Measurements from ENCODE around the gene MPG. TPM values are rescaled to one million over a fixed set of nuclear protein-coding genes. Genes with fewer than 3 reads are reported as not detected.

Gene MPG
- total and polyA plus RNA-seq, 4 donors = 25.4 to 84.1 (median 37.5) TPM

DNA sequence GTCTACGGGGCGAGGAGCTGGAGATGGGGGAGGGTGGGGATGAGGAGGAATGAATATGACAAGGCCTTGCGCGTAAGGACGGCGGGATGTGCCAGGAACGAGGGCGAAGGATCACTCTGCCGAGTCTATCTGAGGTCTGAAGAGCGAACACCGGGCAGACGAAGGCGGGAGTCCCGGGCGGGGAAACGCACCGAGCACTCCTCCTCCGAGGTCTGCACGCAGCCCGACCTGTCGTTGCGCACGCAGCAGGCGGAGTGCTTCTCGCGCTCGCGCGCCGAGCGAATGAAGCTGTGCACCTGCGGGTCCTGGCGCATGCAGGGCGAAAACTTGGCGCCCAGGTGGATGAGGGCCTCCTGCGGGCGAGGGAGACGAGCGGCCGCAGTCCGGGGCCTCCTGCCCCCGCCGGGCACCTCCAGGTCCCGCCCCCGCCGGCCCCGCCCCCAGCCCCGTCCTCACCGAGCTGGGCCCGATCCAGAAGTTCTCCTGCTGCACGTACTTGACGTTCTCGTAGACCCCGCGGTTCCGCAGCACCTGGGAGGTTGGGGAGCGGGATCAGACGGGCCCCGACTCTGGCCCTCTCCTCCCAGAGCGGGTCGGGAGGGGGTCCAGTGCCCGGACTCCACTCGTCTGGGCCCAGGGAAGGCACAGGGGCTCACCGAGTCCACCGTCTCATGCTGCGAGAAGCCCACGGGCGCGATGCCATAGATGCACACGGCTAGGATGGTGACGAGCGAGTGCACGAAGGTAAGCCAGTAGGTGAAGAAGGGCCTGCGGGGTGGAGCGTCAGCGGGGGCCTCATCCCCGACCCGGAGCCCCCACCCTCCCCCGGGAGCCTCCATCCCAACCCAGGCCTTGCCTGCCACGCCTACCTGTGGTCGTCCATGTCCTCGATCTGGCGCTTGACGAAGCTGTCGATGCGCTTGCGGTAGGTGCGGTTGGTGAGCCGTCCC lies 16.8 kb upstream of the MPG start:
- no peaks in the 10 kb centered on the region for H3K9me3 ChIP-seq (ENCODE audit: control insufficient read depth in 4 of 4, low read length in 3 of 4)
- no peaks in the 10 kb centered on the region for H3K27me3 ChIP-seq (ENCODE audit: control insufficient read depth in 4 of 4, insufficient read depth in 4 of 4, low read length in 3 of 4)
- H3K27ac ChIP-seq (ENCODE audit: low read depth in 1 of 2, low read length in 2 of 2) = no peak overlapping the region
- H3K4me1 ChIP-seq (ENCODE audit: control insufficient read depth in 4 of 4, insufficient read depth in 4 of 4, low read length in 3 of 4) = peaks cover 2 to 15% (median 5%) of the 10 kb centered on the region in 4 donors
- no peak for DNase-seq (ENCODE audit: low spot score)
- H3K4me3 ChIP-seq (ENCODE audit: low read depth in 1 of 3, low read length in 3 of 3) = no peak overlapping the region
- no peak overlapping the region for H3K9ac ChIP-seq (ENCODE audit: low read depth in 1 of 2, low read length in 2 of 2)
- WGBS = 90% methylated on average over 89 of the region's 89 CpGs
- peaks cover 2 to 29% (median 4%) of the 10 kb centered on the region in 4 donors for H3K36me3 ChIP-seq (ENCODE audit: control insufficient read depth in 4 of 4, insufficient read depth in 3 of 4, low read depth in 1 of 4, low read length in 3 of 4)
- TF ChIP-seq NR2F2 (IDR thresholded peaks at IDR 0.05) = no peak

DNA sequence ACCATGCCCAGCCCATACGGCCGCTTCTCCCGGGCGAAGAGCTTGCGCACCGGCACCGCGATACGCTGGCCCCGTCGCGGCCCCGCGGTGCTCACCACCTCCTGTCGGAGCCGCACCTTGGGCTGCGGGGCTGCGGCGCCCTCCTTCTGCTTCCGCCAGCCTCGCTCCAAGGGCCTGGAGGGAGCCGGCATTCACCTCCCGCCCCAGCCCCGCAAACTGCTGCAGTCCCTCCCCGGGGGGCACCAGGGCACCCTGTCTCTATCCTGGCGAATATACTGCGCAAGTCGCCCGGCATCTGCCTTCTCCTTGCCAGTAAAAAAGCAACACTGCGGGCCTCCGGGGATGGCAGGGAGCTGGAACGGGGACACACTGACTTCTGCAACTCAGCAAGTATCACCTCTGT lies 16.1 kb upstream of the MPG start:
- 94% methylated on average over 32 of the region's 32 CpGs for WGBS
- H3K27ac ChIP-seq (ENCODE audit: low read depth in 1 of 2, low read length in 2 of 2) = no peak overlapping the region
- DNase-seq (ENCODE audit: low spot score) = no peak
- TF ChIP-seq TAF1 (conservative IDR thresholded peaks at IDR 0.05) = no peak
- no peak overlapping the region for H3K9ac ChIP-seq (ENCODE audit: low read depth in 1 of 2, low read length in 2 of 2)
- no peaks in the 10 kb centered on the region for H3K9me3 ChIP-seq (ENCODE audit: control insufficient read depth in 4 of 4, low read length in 3 of 4)
- H3K4me3 ChIP-seq (ENCODE audit: low read depth in 1 of 3, low read length in 3 of 3) = no peak overlapping the region
- no peaks in the 10 kb centered on the region for H3K27me3 ChIP-seq (ENCODE audit: control insufficient read depth in 4 of 4, insufficient read depth in 4 of 4, low read length in 3 of 4)
- peaks cover 2 to 15% (median 5%) of the 10 kb centered on the region in 4 donors for H3K4me1 ChIP-seq (ENCODE audit: control insufficient read depth in 4 of 4, insufficient read depth in 4 of 4, low read length in 3 of 4)
- peaks cover 2 to 22% (median 3%) of the 10 kb centered on the region in 4 donors for H3K36me3 ChIP-seq (ENCODE audit: control insufficient read depth in 4 of 4, insufficient read depth in 3 of 4, low read depth in 1 of 4, low read length in 3 of 4)

DNA sequence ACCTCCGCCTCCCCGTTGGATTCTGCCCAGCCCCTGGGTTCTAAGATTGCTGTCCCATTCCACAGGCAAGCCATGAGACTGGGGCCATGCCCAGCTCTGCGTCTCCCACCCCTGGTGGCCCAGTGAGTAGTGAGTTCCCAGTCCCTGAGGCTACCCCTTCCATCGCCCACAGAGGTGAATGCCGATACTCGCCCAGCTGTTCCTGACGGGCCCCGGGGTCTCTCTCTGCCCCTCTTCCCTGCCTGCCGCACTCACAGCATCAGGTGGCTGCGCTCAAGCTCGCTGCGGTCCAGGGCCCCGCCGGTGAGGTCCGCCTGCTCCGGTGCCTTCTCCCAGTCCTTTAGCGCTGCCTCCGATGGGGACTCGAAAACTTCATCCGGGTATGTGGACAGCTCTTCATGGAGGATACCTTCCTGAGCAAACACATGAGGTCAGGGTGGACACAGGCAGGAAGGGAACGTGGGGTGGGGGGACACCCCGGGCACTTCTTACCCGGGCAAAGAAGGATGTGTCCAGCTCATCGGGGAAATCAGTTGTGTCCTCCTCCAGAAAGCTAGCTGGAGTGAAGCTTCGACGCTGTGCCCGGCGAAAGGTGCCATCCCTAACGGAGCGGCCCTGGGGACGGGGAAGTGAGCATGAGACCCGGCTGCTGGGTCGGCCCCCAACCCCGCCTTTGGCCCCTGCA lies 15.6 kb upstream of the MPG start:
- peaks cover 0 to 17% (median 0%) of the 10 kb centered on the region in 4 donors for H3K36me3 ChIP-seq (ENCODE audit: control insufficient read depth in 4 of 4, insufficient read depth in 3 of 4, low read depth in 1 of 4, low read length in 3 of 4)
- no peak overlapping the region for H3K27ac ChIP-seq (ENCODE audit: low read depth in 1 of 2, low read length in 2 of 2)
- H3K9me3 ChIP-seq (ENCODE audit: control insufficient read depth in 4 of 4, low read length in 3 of 4) = no peaks in the 10 kb centered on the region
- 96% methylated on average over 34 of the region's 34 CpGs for WGBS
- DNase-seq (ENCODE audit: low spot score) = no peak
- no peaks in the 10 kb centered on the region for H3K27me3 ChIP-seq (ENCODE audit: control insufficient read depth in 4 of 4, insufficient read depth in 4 of 4, low read length in 3 of 4)
- H3K9ac ChIP-seq (ENCODE audit: low read depth in 1 of 2, low read length in 2 of 2) = no peak overlapping the region
- H3K4me3 ChIP-seq (ENCODE audit: low read depth in 1 of 3, low read length in 3 of 3) = no peak overlapping the region
- TF ChIP-seq, protein P1, sequence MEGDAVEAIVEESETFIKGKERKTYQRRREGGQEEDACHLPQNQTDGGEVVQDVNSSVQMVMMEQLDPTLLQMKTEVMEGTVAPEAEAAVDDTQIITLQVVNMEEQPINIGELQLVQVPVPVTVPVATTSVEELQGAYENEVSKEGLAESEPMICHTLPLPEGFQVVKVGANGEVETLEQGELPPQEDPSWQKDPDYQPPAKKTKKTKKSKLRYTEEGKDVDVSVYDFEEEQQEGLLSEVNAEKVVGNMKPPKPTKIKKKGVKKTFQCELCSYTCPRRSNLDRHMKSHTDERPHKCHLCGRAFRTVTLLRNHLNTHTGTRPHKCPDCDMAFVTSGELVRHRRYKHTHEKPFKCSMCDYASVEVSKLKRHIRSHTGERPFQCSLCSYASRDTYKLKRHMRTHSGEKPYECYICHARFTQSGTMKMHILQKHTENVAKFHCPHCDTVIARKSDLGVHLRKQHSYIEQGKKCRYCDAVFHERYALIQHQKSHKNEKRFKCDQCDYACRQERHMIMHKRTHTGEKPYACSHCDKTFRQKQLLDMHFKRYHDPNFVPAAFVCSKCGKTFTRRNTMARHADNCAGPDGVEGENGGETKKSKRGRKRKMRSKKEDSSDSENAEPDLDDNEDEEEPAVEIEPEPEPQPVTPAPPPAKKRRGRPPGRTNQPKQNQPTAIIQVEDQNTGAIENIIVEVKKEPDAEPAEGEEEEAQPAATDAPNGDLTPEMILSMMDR (IDR thresholded peaks at IDR 0.05; ENCODE audit: low read depth, low read length, missing input control) = no peak
- TF ChIP-seq, protein P2, sequence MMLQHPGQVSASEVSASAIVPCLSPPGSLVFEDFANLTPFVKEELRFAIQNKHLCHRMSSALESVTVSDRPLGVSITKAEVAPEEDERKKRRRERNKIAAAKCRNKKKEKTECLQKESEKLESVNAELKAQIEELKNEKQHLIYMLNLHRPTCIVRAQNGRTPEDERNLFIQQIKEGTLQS (IDR thresholded peaks at IDR 0.05) = no peak
- TF ChIP-seq, protein P3, sequence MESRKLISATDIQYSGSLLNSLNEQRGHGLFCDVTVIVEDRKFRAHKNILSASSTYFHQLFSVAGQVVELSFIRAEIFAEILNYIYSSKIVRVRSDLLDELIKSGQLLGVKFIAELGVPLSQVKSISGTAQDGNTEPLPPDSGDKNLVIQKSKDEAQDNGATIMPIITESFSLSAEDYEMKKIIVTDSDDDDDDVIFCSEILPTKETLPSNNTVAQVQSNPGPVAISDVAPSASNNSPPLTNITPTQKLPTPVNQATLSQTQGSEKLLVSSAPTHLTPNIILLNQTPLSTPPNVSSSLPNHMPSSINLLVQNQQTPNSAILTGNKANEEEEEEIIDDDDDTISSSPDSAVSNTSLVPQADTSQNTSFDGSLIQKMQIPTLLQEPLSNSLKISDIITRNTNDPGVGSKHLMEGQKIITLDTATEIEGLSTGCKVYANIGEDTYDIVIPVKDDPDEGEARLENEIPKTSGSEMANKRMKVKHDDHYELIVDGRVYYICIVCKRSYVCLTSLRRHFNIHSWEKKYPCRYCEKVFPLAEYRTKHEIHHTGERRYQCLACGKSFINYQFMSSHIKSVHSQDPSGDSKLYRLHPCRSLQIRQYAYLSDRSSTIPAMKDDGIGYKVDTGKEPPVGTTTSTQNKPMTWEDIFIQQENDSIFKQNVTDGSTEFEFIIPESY (IDR thresholded peaks at IDR 0.05) = no peak
- no peak for TF ChIP-seq FOXA1 (IDR thresholded peaks at IDR 0.05)
- TF ChIP-seq EGR1 (IDR thresholded peaks at IDR 0.05; ENCODE audit: low read depth in 2 of 2) = no peak
- no peak for TF ChIP-seq RAD21 (IDR thresholded peaks at IDR 0.05)
- no peak for TF ChIP-seq HNF4G (IDR thresholded peaks at IDR 0.05)
- TF ChIP-seq, protein P4, sequence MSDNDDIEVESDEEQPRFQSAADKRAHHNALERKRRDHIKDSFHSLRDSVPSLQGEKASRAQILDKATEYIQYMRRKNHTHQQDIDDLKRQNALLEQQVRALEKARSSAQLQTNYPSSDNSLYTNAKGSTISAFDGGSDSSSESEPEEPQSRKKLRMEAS (IDR thresholded peaks at IDR 0.05) = no peak
- TF ChIP-seq SP1 (IDR thresholded peaks at IDR 0.05) = no peak
- no peak for TF ChIP-seq HNF4A (conservative IDR thresholded peaks at IDR 0.05)
- no peak for TF ChIP-seq JUND (IDR thresholded peaks at IDR 0.05)
- no peak for TF ChIP-seq NR2F2 (IDR thresholded peaks at IDR 0.05)
- TF ChIP-seq, protein P5, sequence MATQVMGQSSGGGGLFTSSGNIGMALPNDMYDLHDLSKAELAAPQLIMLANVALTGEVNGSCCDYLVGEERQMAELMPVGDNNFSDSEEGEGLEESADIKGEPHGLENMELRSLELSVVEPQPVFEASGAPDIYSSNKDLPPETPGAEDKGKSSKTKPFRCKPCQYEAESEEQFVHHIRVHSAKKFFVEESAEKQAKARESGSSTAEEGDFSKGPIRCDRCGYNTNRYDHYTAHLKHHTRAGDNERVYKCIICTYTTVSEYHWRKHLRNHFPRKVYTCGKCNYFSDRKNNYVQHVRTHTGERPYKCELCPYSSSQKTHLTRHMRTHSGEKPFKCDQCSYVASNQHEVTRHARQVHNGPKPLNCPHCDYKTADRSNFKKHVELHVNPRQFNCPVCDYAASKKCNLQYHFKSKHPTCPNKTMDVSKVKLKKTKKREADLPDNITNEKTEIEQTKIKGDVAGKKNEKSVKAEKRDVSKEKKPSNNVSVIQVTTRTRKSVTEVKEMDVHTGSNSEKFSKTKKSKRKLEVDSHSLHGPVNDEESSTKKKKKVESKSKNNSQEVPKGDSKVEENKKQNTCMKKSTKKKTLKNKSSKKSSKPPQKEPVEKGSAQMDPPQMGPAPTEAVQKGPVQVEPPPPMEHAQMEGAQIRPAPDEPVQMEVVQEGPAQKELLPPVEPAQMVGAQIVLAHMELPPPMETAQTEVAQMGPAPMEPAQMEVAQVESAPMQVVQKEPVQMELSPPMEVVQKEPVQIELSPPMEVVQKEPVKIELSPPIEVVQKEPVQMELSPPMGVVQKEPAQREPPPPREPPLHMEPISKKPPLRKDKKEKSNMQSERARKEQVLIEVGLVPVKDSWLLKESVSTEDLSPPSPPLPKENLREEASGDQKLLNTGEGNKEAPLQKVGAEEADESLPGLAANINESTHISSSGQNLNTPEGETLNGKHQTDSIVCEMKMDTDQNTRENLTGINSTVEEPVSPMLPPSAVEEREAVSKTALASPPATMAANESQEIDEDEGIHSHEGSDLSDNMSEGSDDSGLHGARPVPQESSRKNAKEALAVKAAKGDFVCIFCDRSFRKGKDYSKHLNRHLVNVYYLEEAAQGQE (IDR thresholded peaks at IDR 0.05) = no peak
- no peak for TF ChIP-seq RXRA (IDR thresholded peaks at IDR 0.05)
- no peak for TF ChIP-seq YY1 (IDR thresholded peaks at IDR 0.05)
- TF ChIP-seq TAF1 (conservative IDR thresholded peaks at IDR 0.05) = no peak
- no peak for TF ChIP-seq GABPA (IDR thresholded peaks at IDR 0.05 in 1 of 2, conservative IDR thresholded peaks at IDR 0.05 in 1 of 2)
- no peak for TF ChIP-seq FOXA2 (IDR thresholded peaks at IDR 0.05)
- H3K4me1 ChIP-seq (ENCODE audit: control insufficient read depth in 4 of 4, insufficient read depth in 4 of 4, low read length in 3 of 4) = peaks cover 2 to 18% (median 7%) of the 10 kb centered on the region in 4 donors

All from liver (tissue), 9 donors.